Panc1 (cell line): Measurements from ENCODE around the gene GATAD2B.

Source experiments
- SIN3A ChIP-seq: IDR thresholded peaks from 2 replicates; pipeline ENCODE4 v1.6.1; 2012; ENCODE audit warnings: low read depth, mild to moderate bottlenecking, low read length, moderate library complexity, borderline replicate concordance; ENCODE audit not compliant: insufficient read depth
- TF ChIP-seq, protein P1 (sequence below): fragments of 450-650 bp; IDR thresholded peaks from 2 replicates; pipeline ENCODE4 v1.5.1; 2017; ENCODE audit warnings: mild to moderate bottlenecking

DNA sequence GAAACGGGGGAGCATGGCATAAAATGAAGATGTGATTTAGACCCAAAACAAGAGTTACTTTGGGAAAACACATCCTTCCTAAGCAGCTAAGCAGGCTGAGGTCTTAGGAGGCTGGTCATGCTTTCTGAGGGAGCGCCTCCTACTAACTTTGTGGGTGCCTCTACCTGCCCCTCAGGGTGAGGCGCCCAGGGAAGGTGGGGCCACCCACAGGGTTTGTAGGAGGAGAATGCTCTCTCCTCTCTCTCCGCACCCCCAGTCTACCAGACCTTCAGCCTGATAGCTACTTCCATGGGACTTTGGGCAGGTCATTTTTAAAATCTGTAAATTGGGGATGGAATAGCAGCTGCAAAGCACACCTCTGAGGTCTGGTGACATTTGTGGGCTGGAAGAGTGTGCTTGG is 123.8 kb downstream of the GATAD2B start:
- no peak for TF ChIP-seq SIN3A
- TF ChIP-seq, protein P1, sequence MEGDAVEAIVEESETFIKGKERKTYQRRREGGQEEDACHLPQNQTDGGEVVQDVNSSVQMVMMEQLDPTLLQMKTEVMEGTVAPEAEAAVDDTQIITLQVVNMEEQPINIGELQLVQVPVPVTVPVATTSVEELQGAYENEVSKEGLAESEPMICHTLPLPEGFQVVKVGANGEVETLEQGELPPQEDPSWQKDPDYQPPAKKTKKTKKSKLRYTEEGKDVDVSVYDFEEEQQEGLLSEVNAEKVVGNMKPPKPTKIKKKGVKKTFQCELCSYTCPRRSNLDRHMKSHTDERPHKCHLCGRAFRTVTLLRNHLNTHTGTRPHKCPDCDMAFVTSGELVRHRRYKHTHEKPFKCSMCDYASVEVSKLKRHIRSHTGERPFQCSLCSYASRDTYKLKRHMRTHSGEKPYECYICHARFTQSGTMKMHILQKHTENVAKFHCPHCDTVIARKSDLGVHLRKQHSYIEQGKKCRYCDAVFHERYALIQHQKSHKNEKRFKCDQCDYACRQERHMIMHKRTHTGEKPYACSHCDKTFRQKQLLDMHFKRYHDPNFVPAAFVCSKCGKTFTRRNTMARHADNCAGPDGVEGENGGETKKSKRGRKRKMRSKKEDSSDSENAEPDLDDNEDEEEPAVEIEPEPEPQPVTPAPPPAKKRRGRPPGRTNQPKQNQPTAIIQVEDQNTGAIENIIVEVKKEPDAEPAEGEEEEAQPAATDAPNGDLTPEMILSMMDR, result no peak
